ENCODE results near the gene TPCN2. TPM values are rescaled to one million over a fixed set of nuclear protein-coding genes. Genes with fewer than 3 reads are reported as not detected.

The TPCN2 gene
- total RNA-seq, 2 donors from 2014 or later = 17.6 to 31.0 TPM

DNA sequence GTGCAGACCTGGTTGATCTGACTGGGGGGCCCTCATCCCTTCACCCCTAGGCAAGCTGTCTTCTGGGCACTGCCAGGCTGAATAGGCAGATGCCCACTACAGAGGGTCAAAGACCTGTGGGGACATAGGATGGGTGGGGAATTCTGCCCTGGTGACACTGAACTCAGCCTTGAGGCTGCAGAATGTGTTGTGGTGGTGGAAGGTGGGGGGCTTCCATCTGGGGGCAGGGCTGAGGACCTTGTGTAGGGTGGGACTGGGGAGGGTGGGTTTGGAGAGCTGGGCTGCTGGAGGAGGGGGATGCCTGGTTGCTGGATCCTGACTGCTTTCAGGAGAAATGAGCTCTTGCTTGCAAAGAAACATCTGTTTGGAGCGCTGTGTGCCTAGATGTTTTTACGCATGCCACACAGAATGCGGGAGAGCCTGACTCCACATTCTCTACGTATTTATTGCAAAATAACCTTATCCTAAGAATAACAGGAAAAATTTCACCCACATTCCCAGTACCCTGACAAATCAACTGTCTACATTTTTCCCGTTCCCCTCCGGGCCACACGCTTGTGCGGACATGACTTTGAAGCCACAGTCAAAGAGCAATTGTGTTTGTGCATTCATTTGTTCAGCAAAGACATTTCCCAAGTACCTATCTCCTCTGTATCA is 125.3 kb downstream of the TPCN2 start:
- H3K4me1 ChIP-seq (replicated peaks) = no peaks in the 10 kb centered on the region
- H3K27me3 ChIP-seq (replicated peaks; ENCODE audit: insufficient read depth) = no peaks in the 10 kb centered on the region
- H3K4me3 ChIP-seq = no peak overlapping the region
- H3K27ac ChIP-seq = no peak overlapping the region
- 55% methylated on average over 8 of the region's 8 CpGs for WGBS
- intact Hi-C loops (cut with DNase I) = no loop called here
- H3K9me3 ChIP-seq = no peaks in the 10 kb centered on the region
- H3K36me3 ChIP-seq = no peaks in the 10 kb centered on the region
- no peak for DNase-seq (ENCODE audit: low spot score)
- TF ChIP-seq POLR2A (IDR thresholded peaks at IDR 0.05) = no peak
- no peak for TF ChIP-seq POLR2AphosphoS5 (IDR thresholded peaks at IDR 0.05)

DNA sequence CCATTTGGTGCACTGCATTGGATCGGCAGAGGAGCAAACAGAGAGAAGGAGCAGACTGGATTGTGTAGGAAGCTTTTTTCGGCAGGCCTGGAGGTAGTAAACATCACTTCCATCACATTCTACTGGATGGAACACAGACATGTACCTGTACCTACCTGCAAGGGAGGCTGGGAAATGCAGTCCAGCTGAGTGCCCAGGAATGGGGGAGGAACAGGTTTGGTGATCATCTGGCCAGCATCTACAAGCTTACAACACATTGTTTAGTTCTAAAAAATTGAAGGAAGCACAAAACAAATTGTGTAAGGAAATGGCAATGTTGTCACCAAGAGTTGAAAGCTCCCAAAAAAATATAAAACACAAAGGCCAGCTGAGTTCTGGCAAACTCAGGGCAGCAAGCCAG is 126.1 kb downstream of the TPCN2 start:
- Histone ChIP-seq H3K4me3 (no peak overlapping the region), H3K36me3 (no peaks in the 10 kb centered on the region), H3K9me3 (no peaks in the 10 kb centered on the region), H3K27me3 (replicated peaks; ENCODE audit: insufficient read depth) (no peaks in the 10 kb centered on the region), H3K4me1 (replicated peaks) (no peaks in the 10 kb centered on the region), H3K27ac (no peak overlapping the region)
- no peak for DNase-seq (ENCODE audit: low spot score)
- intact Hi-C loops (cut with DNase I) = no loop called here
- no peak for TF ChIP-seq POLR2AphosphoS5 (IDR thresholded peaks at IDR 0.05)
- no peak for TF ChIP-seq POLR2A (IDR thresholded peaks at IDR 0.05)
- TF ChIP-seq, protein P1, sequence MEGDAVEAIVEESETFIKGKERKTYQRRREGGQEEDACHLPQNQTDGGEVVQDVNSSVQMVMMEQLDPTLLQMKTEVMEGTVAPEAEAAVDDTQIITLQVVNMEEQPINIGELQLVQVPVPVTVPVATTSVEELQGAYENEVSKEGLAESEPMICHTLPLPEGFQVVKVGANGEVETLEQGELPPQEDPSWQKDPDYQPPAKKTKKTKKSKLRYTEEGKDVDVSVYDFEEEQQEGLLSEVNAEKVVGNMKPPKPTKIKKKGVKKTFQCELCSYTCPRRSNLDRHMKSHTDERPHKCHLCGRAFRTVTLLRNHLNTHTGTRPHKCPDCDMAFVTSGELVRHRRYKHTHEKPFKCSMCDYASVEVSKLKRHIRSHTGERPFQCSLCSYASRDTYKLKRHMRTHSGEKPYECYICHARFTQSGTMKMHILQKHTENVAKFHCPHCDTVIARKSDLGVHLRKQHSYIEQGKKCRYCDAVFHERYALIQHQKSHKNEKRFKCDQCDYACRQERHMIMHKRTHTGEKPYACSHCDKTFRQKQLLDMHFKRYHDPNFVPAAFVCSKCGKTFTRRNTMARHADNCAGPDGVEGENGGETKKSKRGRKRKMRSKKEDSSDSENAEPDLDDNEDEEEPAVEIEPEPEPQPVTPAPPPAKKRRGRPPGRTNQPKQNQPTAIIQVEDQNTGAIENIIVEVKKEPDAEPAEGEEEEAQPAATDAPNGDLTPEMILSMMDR (IDR thresholded peaks at IDR 0.05) = no peak
- 71% methylated on average over 2 of the region's 2 CpGs for WGBS

DNA sequence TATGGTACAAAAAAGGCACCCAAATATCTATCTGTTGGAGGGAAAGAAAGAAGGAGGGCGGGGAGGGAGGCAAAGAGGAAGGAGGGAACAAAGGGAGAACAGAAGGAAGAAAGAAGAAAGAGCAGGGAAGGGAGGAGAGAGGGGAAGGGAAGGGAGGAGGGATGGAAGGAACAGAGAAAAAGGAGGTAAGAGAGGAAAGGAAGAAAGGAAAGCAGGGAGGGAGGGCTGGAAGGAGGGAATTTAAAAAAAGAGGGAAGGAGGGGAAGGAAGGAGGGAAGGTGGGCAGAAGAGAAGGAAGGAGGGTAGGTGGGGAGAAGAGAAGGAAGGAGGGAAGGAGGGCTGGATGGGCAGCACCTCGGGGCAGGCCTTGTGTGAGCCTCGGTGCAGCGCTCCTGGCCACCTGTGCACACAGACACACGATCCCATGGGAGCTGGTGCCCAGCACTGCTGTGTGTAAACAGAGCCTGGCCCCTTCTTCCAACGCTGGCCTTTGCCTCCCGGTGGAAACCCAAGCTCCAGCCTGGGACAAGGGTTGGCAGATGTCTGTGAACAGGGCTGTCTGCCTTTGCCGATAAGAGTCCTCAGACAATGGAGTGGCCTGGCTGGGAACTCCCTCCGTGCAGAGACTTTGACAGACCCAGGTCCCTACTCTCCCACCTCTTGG is 130.2 kb downstream of the TPCN2 start:
- Histone ChIP-seq H3K9me3 (no peaks in the 10 kb centered on the region), H3K27ac (no peak overlapping the region), H3K4me3 (no peak overlapping the region), H3K36me3 (no peaks in the 10 kb centered on the region), H3K4me1 (replicated peaks) (no peaks in the 10 kb centered on the region), H3K27me3 (replicated peaks; ENCODE audit: insufficient read depth) (no peaks in the 10 kb centered on the region)
- 46% methylated on average over 9 of the region's 9 CpGs for WGBS
- no peak for DNase-seq (ENCODE audit: low spot score)
- TF ChIP-seq POLR2A (IDR thresholded peaks at IDR 0.05) (no peak), POLR2AphosphoS5 (IDR thresholded peaks at IDR 0.05) (no peak)
- TF ChIP-seq, protein P1 (IDR thresholded peaks at IDR 0.05) = no peak
- intact Hi-C loops (cut with DNase I) = no loop called here

DNA sequence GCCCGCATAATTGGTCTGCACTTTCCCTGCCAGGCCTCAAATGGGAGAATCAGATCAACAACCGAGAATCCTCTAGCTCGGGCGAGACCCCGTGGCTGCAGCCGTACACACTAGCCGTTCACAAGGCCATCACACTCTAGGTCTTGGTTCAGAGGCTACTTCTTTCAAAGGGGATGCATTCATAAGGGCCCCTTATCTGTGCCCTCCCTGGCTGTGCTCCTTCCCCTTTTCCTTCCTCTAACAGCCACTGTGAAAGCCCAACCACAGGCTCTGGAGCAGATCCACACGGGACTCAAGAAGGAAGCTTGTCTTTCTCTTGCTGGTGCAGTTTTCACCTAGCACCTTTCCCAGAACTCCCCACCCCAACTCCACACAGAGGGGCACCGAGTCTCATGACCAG is 131.5 kb downstream of the TPCN2 start:
- no peaks in the 10 kb centered on the region for H3K4me1 ChIP-seq (replicated peaks)
- no peaks in the 10 kb centered on the region for H3K9me3 ChIP-seq
- TF ChIP-seq POLR2AphosphoS5 (IDR thresholded peaks at IDR 0.05) (no peak), POLR2A (IDR thresholded peaks at IDR 0.05) (no peak)
- TF ChIP-seq, protein P1 (IDR thresholded peaks at IDR 0.05) = no peak
- H3K36me3 ChIP-seq = no peaks in the 10 kb centered on the region
- intact Hi-C loops (cut with DNase I) = no loop called here
- no peak overlapping the region for H3K27ac ChIP-seq
- 86% methylated on average over 9 of the region's 9 CpGs for WGBS
- H3K4me3 ChIP-seq = no peak overlapping the region
- DNase-seq (ENCODE audit: low spot score) = no peak
- H3K27me3 ChIP-seq (replicated peaks; ENCODE audit: insufficient read depth) = no peaks in the 10 kb centered on the region

DNA sequence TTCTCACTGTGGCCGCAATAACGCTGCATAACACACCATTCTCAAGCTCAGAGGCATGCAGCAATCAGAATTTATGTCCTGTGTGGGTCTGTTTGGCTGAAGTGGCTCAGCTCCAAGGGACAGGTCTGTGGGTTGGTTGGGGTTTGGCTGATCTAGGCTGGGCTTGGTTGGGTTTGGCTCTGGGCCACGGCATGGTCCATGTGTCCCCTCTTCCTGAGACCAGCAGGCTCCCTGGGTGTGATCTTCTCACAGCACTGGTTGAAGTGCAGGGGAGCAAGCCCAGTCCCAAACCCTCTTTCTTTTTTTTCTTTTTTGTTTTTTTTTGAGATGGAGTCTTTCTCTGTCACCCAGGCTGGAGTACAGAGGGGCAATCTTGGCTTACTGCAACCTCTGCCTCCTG is 132.0 kb downstream of the TPCN2 start:
- no peak overlapping the region for H3K4me3 ChIP-seq
- H3K9me3 ChIP-seq = no peaks in the 10 kb centered on the region
- H3K4me1 ChIP-seq (replicated peaks) = no peaks in the 10 kb centered on the region
- intact Hi-C loops (cut with DNase I) = no loop called here
- DNase-seq (ENCODE audit: low spot score) = no peak
- 88% methylated on average over 3 of the region's 3 CpGs for WGBS
- H3K27me3 ChIP-seq (replicated peaks; ENCODE audit: insufficient read depth) = no peaks in the 10 kb centered on the region
- no peak overlapping the region for H3K27ac ChIP-seq
- H3K36me3 ChIP-seq = no peaks in the 10 kb centered on the region
- TF ChIP-seq, protein P1 (IDR thresholded peaks at IDR 0.05) = no peak
- TF ChIP-seq POLR2AphosphoS5 (IDR thresholded peaks at IDR 0.05) (no peak), POLR2A (IDR thresholded peaks at IDR 0.05) (no peak)
